ENCODE measurements around the gene UPF1. TPM values are rescaled to one million over a fixed set of nuclear protein-coding genes. Genes with fewer than 3 reads are reported as not detected.

UPF1 gene
- total and polyA plus RNA-seq, 5 experiments from 2014 or later = 7.5 to 112 (median 28.4) TPM

DNA sequence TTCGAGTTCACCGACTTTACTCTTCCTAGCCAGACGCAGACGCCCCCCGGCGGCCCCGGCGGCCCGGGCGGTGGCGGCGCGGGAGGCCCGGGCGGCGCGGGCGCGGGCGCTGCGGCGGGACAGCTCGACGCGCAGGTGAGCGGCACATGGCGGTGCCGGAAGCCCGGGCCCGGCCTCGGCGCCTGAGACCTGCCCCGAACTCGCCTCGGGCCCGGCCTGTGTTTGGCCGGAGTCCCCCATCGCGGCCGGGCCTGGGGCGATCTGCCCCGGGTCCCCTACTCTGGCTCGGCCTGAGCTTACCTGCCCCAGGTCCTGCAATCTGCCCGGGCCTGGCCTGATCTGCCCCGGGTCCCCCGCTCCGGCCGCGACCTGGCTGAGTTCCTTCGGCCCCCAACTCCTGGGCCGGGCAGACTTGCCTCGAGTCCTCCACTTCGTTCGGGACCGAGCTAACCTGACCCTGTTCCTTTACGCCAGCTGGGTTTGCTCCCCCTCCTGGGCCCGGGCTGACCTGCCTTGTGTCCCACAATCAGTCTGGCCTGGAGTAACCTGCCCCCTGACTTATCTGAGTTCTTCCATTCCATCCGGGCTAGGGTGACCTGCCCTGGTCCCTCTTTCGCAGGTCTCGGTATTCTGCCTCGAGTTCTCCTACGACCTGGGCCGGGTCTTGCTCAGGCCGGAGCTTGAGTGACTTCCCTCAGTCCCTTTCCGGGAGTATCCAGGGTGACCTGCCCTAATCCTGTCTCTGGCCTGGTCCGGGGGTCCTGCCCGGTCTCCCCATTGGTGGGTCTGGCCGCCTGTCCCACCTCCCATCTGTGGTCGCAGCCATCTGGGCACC, 764 bp downstream of the UPF1 start:
- POLR2A ChIA-PET = interaction anchor here (0.7 to 3.3 kb wide), 12 partner anchors 10 to 510 kb away, joined by 3 to 46 read pairs (median 4); partner anchors contain the start of genes COPE, DDX49, FKBP8 and REX1BD
- DNase-seq (peak in 2 of 10 donors; percentile 7 to 13), ATAC-seq (peak; percentile 56 to 62)
- H3K27ac Mint-ChIP-seq = peak overlapping the region; percentile 87 to 98 (median 93)
- H3K4me1 Mint-ChIP-seq = peaks cover 23 to 50% (median 48%) of the 10 kb centered on the region in 4 donors
- H3K27me3 Mint-ChIP-seq = peaks cover 0 to 5% (median 2%) of the 10 kb centered on the region in 5 donors
- H3K36me3 Mint-ChIP-seq = peaks cover 0 to 34% (median 6%) of the 10 kb centered on the region in 3 donors
- peaks cover 0 to 3% (median 0%) of the 10 kb centered on the region in 9 donors for H3K9me3 Mint-ChIP-seq
- H3K4me3 Mint-ChIP-seq = peak overlapping the region; percentile 87 to 96 (median 94)

DNA sequence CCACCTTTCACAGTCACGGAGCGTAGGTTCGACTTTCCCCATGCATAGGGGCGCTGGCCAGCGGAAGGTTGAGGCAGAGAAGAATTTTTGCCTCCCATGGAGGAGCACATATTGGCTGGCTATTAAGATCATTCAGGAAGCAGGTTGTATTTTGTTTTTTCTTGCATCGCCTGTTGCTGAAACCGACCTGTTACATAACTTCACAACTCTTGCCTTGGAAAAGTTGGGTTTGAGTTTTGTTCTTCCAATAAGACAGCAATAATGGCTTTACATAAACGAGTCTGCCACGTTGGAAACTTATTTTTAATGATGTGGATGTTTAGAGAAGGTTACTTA, 1.4 kb downstream of the UPF1 start:
- no peaks in the 10 kb centered on the region for H3K9me3 Mint-ChIP-seq
- H3K27ac Mint-ChIP-seq = peak overlapping the region; percentile 87 to 98 (median 93)
- peaks cover 0 to 40% (median 6%) of the 10 kb centered on the region in 3 donors for H3K36me3 Mint-ChIP-seq
- peak overlapping the region; percentile 87 to 96 (median 94) for H3K4me3 Mint-ChIP-seq
- no peak for DNase-seq
- no peak for ATAC-seq
- peaks cover 27 to 56% (median 54%) of the 10 kb centered on the region in 4 donors for H3K4me1 Mint-ChIP-seq
- no peaks in the 10 kb centered on the region for H3K27me3 Mint-ChIP-seq
- POLR2A ChIA-PET = interaction anchor here (0.9 to 3.3 kb wide), 5 partner anchors 10 to 337 kb away, joined by 4 to 46 read pairs (median 8); partner anchors contain the start of gene REX1BD

DNA sequence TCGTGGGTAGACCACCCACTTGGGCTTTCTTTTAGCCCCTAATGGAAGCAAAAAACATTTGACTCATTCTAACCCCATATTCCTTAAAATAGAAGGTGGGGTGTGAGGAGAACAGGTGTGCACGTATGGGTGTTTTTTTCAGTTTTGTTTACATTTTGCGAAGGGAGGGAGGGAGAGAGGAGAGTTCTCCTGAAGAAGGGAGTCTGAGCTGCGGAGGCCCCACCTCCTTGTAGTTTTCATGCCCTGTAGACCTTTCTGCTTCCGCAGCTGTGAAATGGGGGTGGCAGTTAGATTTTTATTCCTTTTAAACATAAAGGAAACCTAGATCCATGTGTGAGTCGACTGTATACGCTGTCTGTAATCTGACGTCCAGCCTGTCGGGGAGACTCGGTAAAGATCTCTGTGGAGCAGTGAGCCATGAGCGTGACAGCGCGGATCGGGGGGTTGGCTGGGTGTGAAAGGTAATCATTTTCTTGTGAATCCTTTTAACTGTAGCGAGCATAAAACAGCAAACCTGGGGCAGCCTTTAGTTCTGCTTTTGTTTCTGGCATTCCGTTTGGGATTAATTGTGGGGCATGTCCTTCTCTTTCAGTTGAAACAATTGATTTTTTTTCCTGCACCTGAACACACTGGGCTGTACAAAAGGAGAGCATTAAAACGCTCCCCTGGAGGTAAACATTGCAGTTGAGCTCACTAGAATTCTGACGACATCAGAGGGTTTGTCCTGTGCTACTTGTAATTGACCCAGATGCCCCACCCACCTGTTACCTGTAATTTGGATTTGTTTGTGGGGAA, 2.3 kb downstream of the UPF1 start:
- H3K4me3 Mint-ChIP-seq = peak overlapping the region; percentile 87 to 96 (median 94)
- DNase-seq (no peak), ATAC-seq (no peak)
- H3K9me3 Mint-ChIP-seq = no peaks in the 10 kb centered on the region
- POLR2A ChIA-PET = interaction anchor here (1.0 to 3.3 kb wide), 3 partner anchors 9 to 245 kb away, joined by 3 to 46 read pairs (median 24); partner anchors contain the start of genes CRTC1 and REX1BD
- peaks cover 0 to 48% (median 6%) of the 10 kb centered on the region in 3 donors for H3K36me3 Mint-ChIP-seq
- no peaks in the 10 kb centered on the region for H3K27me3 Mint-ChIP-seq
- peaks cover 27 to 62% (median 61%) of the 10 kb centered on the region in 4 donors for H3K4me1 Mint-ChIP-seq
- H3K27ac Mint-ChIP-seq = peak overlapping the region; percentile 82 to 98 (median 88)

DNA sequence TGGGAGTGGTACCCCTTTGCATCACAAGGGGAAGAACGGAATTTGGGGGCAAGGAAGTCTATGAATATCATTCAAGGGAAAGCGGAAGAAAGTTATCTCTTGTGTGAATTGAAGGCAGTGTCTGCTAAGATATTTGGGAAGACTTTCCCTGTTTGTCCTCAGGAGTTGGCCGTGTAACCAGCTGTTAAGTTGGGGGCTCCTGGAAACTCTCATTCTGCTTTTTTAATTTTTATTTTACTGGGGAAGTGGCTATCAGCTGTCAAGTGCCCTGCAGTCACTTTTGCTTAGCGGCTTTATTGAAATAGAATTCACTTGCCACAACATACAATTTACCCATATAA, 2.9 kb downstream of the UPF1 start:
- Mint-ChIP-seq H3K27ac (peak overlapping the region; percentile 7 to 98 (median 86)), H3K36me3 (peaks cover 0 to 50% (median 6%) of the 10 kb centered on the region in 3 donors), H3K4me3 (peak overlapping the region; percentile 87 to 96 (median 94)), H3K4me1 (peaks cover 27 to 67% (median 67%) of the 10 kb centered on the region in 4 donors), H3K27me3 (no peaks in the 10 kb centered on the region), H3K9me3 (no peaks in the 10 kb centered on the region)
- no peak for DNase-seq
- POLR2A ChIA-PET = no interaction called here
- ATAC-seq = no peak

DNA sequence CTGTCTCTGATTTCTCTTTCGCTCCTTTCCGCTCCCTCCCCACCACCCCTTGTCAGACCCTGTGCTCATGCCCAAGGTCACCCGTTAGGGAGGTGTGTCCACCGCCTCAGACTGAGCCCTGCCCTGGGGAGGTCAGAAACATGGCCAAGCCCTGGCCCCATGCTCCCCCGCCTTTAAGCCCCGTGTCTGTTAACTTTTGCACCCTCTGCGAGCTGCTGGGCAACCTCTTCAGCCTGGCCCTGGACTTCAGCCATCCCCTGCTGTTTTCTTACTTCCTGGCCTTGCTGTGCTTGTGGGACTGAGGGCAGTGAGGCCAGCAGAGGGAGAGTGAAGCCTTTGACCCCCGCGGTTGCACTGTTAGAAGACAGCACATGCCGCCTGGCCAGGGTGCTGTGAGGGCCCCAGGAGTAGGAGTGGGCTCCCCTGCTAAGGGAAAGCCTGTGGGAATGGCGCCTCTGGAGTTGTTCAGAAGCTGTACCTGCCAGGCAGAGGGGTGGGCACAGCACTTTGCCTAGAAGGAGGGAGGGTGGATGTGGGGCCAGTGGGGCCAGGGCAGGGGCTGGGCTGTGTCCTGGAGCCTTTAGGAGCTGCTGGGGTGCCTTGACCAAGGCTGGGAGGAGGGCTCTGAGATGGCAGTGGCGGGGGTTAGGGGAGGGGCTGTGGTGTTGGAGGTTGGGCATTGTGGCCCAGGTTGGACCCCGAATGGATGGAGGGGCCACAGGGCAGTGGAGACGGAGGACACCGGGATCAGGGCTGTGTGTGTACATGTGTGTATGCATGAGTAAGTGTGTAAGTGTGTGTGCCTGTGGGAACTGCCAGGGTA, 7.9 kb downstream of the UPF1 start:
- H3K27me3 Mint-ChIP-seq = no peaks in the 10 kb centered on the region
- peaks cover 0 to 40% (median 3%) of the 10 kb centered on the region in 3 donors for H3K36me3 Mint-ChIP-seq
- H3K4me1 Mint-ChIP-seq = peaks cover 44 to 93% (median 91%) of the 10 kb centered on the region in 4 donors
- ATAC-seq = no peak
- H3K4me3 Mint-ChIP-seq = peak overlapping the region in 6 of 10 donors; percentile 37 to 52 (median 50)
- peak in 1 of 10 donors; percentile 41 for DNase-seq
- POLR2A ChIA-PET = interaction anchor here (0.6 kb wide), 1 partner anchor 192 kb away, joined by 3 read pairs; no protein-coding TSS in a partner anchor
- H3K27ac Mint-ChIP-seq = peak overlapping the region in 9 of 10 donors; percentile 31 to 81 (median 63)
- no peaks in the 10 kb centered on the region for H3K9me3 Mint-ChIP-seq

DNA sequence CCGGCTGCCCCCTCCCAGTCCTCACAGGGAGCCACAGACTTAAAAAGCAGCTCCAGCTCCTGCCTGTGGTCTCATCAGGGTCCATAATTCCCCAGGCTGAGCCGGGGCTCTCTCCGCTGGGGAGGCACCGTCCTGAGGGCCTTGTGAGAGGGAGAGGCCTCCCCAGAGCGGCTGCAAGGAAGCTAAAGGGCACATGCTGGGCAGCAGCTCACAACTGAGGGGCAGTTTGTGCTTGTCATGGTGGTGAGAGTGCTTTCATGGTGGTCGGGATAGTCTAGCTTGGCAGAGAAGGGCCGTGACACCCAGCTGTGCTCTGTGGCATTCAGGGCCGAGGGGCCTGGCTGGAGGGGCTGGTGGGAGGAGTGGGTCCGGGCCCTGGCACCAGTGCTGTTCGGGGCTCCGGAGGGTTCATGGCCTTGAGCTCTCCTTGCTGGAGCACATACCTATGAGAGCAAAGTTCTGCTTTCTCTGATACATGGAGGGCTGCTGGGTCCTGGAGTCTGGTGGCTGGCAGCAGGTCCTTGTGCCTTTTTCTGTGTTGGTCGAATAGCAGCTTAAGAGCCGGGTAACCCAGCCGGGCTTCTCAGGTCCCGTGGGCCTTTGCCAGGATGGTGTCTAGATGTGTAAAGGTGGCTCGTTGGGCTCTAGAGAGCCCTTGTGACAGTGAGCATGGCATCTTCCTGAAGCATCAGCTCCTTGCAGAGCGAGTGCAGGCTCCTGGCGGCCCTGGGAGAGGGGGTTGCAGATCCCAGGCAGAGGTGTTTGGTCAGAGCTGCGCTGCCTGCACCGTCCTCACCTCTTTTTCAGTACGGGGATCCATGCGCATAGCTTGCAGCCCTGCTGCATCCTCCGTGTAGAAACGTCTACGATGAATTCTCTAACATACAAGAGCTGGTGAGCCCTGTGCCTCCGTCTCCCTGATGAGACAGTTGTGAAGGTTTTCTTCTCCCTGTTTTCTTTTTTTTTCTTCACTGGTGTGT, 8.8 kb downstream of the UPF1 start:
- H3K36me3 Mint-ChIP-seq = peaks cover 0 to 31% (median 0%) of the 10 kb centered on the region in 3 donors
- no peaks in the 10 kb centered on the region for H3K9me3 Mint-ChIP-seq
- peak in 1 of 10 donors; percentile 41 for DNase-seq
- H3K27me3 Mint-ChIP-seq = no peaks in the 10 kb centered on the region
- H3K27ac Mint-ChIP-seq = peak overlapping the region; percentile 31 to 91 (median 76)
- H3K4me3 Mint-ChIP-seq = peak overlapping the region in 7 of 10 donors; percentile 15 to 79 (median 51)
- ATAC-seq = no peak
- POLR2A ChIA-PET = interaction anchor here (5.3 kb wide), 1 partner anchor 8 kb away, joined by 46 read pairs; the partner anchor contains the start of gene UPF1
- peaks cover 42 to 93% (median 91%) of the 10 kb centered on the region in 4 donors for H3K4me1 Mint-ChIP-seq

DNA sequence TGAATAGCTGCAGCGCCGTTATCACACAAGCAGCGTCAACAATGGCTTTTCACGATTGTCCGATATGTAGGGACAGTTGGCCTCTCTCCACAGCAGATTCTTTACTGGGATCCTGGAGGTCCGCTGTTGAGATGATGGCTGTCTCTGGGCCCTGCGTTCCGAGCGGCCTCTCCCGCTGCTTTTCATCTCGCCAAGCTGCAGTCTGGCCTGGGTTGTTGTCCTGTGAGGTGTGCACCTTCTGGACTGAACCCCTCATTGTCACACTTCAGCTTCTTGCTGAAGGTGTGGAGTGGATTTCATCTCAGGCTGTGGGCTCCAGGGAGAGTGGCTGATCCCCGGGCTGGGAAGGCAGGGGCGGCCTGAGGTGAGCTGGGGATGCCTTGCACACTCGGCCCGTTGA, 9.6 kb downstream of the UPF1 start:
- no peaks in the 10 kb centered on the region for H3K9me3 Mint-ChIP-seq
- H3K36me3 Mint-ChIP-seq = peaks cover 0 to 23% (median 0%) of the 10 kb centered on the region in 3 donors
- H3K4me3 Mint-ChIP-seq = peak overlapping the region in 5 of 10 donors; percentile 12 to 81 (median 56)
- POLR2A ChIA-PET = interaction anchor here (5.3 kb wide), 1 partner anchor 9 kb away, joined by 46 read pairs; the partner anchor contains the start of gene UPF1
- no peaks in the 10 kb centered on the region for H3K27me3 Mint-ChIP-seq
- ATAC-seq (no peak), DNase-seq (peak in 1 of 10 donors; percentile 38)
- H3K27ac Mint-ChIP-seq = peak overlapping the region; percentile 31 to 91 (median 79)
- peaks cover 47 to 92% (median 89%) of the 10 kb centered on the region in 4 donors for H3K4me1 Mint-ChIP-seq

DNA sequence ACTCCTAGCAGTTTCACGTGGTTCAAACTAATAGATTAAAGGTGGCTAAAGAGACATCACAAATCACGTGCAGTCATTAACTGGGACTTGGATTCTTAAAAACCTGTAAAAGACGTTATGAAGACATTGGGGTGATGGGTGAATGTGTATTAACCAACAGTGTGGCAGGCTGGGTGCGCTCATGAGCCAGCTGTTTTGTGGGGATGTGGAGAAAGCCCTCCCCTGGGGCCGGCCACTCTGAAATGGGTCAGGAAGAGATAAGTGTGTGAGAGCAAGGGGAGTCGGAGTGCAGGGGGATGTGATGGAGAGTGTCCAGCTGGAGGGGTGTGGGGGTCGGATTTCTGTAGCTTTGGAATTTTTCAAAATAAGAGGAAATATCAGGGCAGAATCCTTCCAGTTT, 10.4 kb downstream of the UPF1 start:
- Mint-ChIP-seq H3K27ac (peak overlapping the region; percentile 64 to 91 (median 82)), H3K9me3 (no peaks in the 10 kb centered on the region), H3K27me3 (no peaks in the 10 kb centered on the region), H3K4me3 (peak overlapping the region in 9 of 10 donors; percentile 40 to 81 (median 67)), H3K36me3 (peaks cover 0 to 24% (median 0%) of the 10 kb centered on the region in 3 donors), H3K4me1 (peaks cover 48 to 93% (median 89%) of the 10 kb centered on the region in 4 donors)
- POLR2A ChIA-PET = interaction anchor here (0.7 to 5.3 kb wide), 2 partner anchors 9 to 334 kb away, joined by 4 to 46 read pairs; partner anchors contain the start of gene UPF1
- ATAC-seq (no peak), DNase-seq (no peak)

DNA sequence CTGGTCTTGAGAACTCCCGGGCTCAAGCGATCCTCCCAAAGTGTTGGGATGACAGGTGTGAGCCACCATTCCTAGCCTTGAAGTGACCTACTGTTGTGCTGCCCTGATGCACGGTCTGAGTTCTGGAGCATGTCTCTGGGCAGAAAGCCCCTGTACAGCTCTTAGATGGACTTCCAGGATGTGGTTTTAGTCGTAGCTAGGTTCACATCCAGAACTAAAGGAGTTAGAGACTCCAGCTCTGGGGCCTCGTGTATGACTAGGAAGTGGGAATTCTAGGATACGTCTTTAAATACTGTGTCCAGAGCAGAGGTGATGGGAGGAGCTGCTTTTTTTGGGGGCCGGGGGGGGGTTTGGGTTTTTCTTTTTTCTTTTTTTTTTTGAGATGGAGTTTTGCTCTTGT, 12.2 kb downstream of the UPF1 start:
- H3K36me3 Mint-ChIP-seq = peaks cover 0 to 24% (median 0%) of the 10 kb centered on the region in 3 donors
- H3K27me3 Mint-ChIP-seq = no peaks in the 10 kb centered on the region
- POLR2A ChIA-PET = interaction anchor here (0.7 to 5.3 kb wide), 8 partner anchors 11 to 382 kb away, joined by 3 to 46 read pairs (median 4); partner anchors contain the start of genes KXD1 and UPF1
- H3K9me3 Mint-ChIP-seq = no peaks in the 10 kb centered on the region
- peak overlapping the region; percentile 36 to 87 (median 75) for H3K4me3 Mint-ChIP-seq
- peak overlapping the region; percentile 55 to 93 (median 85) for H3K27ac Mint-ChIP-seq
- ATAC-seq (no peak), DNase-seq (peak in 1 of 10 donors; percentile 22)
- H3K4me1 Mint-ChIP-seq = peaks cover 49 to 89% (median 86%) of the 10 kb centered on the region in 4 donors

DNA sequence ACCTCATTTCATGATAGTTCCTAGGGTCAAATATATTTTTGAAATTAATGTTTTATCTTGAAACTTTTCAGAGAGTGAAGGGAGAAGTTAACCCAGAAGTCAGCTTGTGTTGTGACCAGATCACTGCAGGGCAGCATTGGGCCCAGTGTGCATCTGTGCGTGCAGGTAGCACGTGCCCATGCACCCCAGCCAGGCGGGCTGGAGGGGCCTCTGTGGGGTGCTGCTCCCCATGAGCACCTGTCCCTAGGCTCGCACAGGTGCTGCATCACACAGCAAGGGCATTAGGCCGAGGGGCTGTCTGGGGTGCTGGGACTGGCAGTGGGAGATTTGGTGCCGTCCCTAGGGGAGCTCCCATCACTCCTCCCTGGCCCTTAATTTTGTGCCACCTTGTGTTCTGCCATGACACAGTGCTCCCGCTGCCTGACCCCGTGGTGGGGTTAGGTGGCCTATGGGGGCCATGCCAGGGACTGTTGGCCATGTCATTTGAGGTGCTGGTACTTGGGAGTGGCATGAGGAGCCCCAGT, 13.1 kb downstream of the UPF1 start:
- Mint-ChIP-seq H3K27me3 (no peaks in the 10 kb centered on the region), H3K4me3 (peak overlapping the region in 7 of 10 donors; percentile 12 to 79 (median 59)), H3K36me3 (peaks cover 0 to 30% (median 0%) of the 10 kb centered on the region in 3 donors), H3K27ac (peak overlapping the region in 4 of 10 donors; percentile 55 to 90 (median 72)), H3K9me3 (no peaks in the 10 kb centered on the region), H3K4me1 (peaks cover 53 to 88% (median 82%) of the 10 kb centered on the region in 4 donors)
- POLR2A ChIA-PET = interaction anchor here (0.7 to 5.3 kb wide), 6 partner anchors 12 to 382 kb away, joined by 3 to 46 read pairs (median 5); partner anchors contain the start of genes KXD1 and UPF1
- ATAC-seq (no peak), DNase-seq (peak in 1 of 10 donors; percentile 24)

All from naive thymus-derived CD8-positive, alpha-beta T cell (primary cell).